HepG2 (cell line): ENCODE data around the gene CPT1B. TPM values are rescaled to one million over a fixed set of nuclear protein-coding genes. Genes with fewer than 3 reads are reported as not detected.
"Not testable (repeated sequence)": the region's sequence is repeated elsewhere in the genome, so short reads cannot be mapped to it uniquely, and the experiment has no call there.

Experiments used
- ATAC-seq: fragments of 200-7000 bp; cut with Tn5 transposase; 3 replicates; pipeline ENCODE4 v1.9.1; 2020; ENCODE audit warnings: mild to moderate bottlenecking, moderate library complexity
- BruUV-seq: library from RNA; stranded (reverse); fragments of 400-500 nt; replicated peaks from 2 replicates; lab custom pipeline; 2021; lab: Mats Ljungman, UMichigan
- CTCF ChIA-PET: fragments of 300-600 bp; formaldehyde crosslinking; extraction: SDS; loops from one replicate; lab custom pipeline; 2021; ENCODE audit warnings: low total read pairs, inconsistent platforms, low intra/inter-chr PET ratio; lab: Yijun Ruan, JAX
- POLR2A ChIA-PET: fragments of 350-600 bp; sonication (Branson Sonifier 250); formaldehyde crosslinking; loops from one replicate; lab custom pipeline; 2020; ENCODE audit warnings: antibody characterized with exemption, inconsistent platforms; lab: Yijun Ruan, JAX
- DNase-seq: peaks from one replicate; pipeline ENCODE4 v3.0.0-alpha.2; 2015; ENCODE audit warnings: low spot score
- FAIRE-seq: peaks from 3 replicates; lab custom pipeline; 2011; peaks lifted over from hg19 to GRCh38; lab: Jason Lieb, UNC
- H2AFZ ChIP-seq: one replicate; pipeline ENCODE4 v1.6.1; 2011; ENCODE audit warnings: low read length, inconsistent platforms
- H3K27ac ChIP-seq: fragments of 300-600 bp; 3 replicates; pipeline ENCODE4 v1.8.0; 2011; ENCODE audit warnings: mixed run types, mild to moderate bottlenecking, mixed read lengths, low read length, inconsistent platforms; ENCODE audit not compliant: insufficient read depth; ENCODE audit errors: extremely low read length
- H3K27me3 ChIP-seq, 2 experiments: fragments of 200-600 bp in 1 of 2; 2 replicates in 1 of 2; 3 replicates in 1 of 2; pipeline versions ENCODE4 v1.6.0 to v1.8.0; 2011; ENCODE audit warnings: low read length in 2 of 2, mild to moderate bottlenecking in 2 of 2, moderate library complexity in 2 of 2, inconsistent platforms in 1 of 2; ENCODE audit not compliant: insufficient read depth in 2 of 2, control insufficient read depth in 1 of 2
- H3K36me3 ChIP-seq, 2 experiments: fragments of 200-600 bp in 1 of 2; replicated peaks in 1 of 2; 2 replicates in 1 of 2; 3 replicates in 1 of 2; pipeline versions ENCODE4 v1.5.1 to v1.8.0; 2011; ENCODE audit warnings: low read length in 2 of 2, inconsistent platforms in 1 of 2; ENCODE audit not compliant: insufficient read depth in 2 of 2, control insufficient read depth in 1 of 2
- H3K4me1 ChIP-seq: 2 replicates; pipeline ENCODE4 v1.5.1; 2012; ENCODE audit warnings: low read length, inconsistent platforms; ENCODE audit not compliant: insufficient read depth
- H3K4me2 ChIP-seq: 2 replicates; pipeline ENCODE4 v1.6.0; 2011; ENCODE audit warnings: low read depth, low read length, inconsistent platforms
- H3K4me3 ChIP-seq, 3 experiments: fragments of 200-600 bp in 1 of 3; sonication (generic), shearing (Covaris generic) in 1 of 3; replicated peaks in 1 of 3; 2 replicates each; pipeline ENCODE4 v1.5.1; 2011 to 2016; ENCODE audit warnings: low read length in 3 of 3, inconsistent platforms in 2 of 3, low read depth in 2 of 3, mild to moderate bottlenecking in 2 of 3, control low read depth in 1 of 3, mixed read lengths in 1 of 3; ENCODE audit not compliant: insufficient read depth in 1 of 3
- H3K79me2 ChIP-seq: one replicate; pipeline ENCODE4 v1.6.1; 2011; ENCODE audit warnings: low read length, inconsistent platforms; ENCODE audit not compliant: insufficient read depth
- H3K9ac ChIP-seq: 2 replicates; pipeline ENCODE4 v1.6.0; 2011; ENCODE audit warnings: mild to moderate bottlenecking, low read depth, low read length, inconsistent platforms; ENCODE audit not compliant: insufficient read depth
- H3K9me3 ChIP-seq: 2 replicates; pipeline ENCODE4 v1.5.1; 2012; ENCODE audit warnings: mild to moderate bottlenecking, low read length
- H4K20me1 ChIP-seq: 2 replicates; pipeline ENCODE4 v1.6.0; 2011; ENCODE audit warnings: inconsistent platforms, mild to moderate bottlenecking, low read length, moderate library complexity; ENCODE audit not compliant: insufficient read depth
- ADNP ChIP-seq: sonication (generic); formaldehyde crosslinking; IDR thresholded peaks from 2 replicates; pipeline ENCODE4 v1.4.0; 2020; ENCODE audit warnings: missing genetic modification reagents
- ARID5B ChIP-seq: IDR thresholded peaks from 2 replicates; pipeline ENCODE4 v1.4.0; 2020; ENCODE audit warnings: mild to moderate bottlenecking, missing genetic modification reagents
- CEBPB ChIP-seq: IDR thresholded peaks from 2 replicates; pipeline ENCODE4 v1.6.1; 2011; ENCODE audit warnings: low read depth, low read length, improper control_type of control experiment, borderline replicate concordance
- EP300 ChIP-seq, 3 experiments: sonication (generic) in 1 of 3; formaldehyde crosslinking in 1 of 3; IDR thresholded peaks; 2 replicates each; pipeline versions ENCODE4 v1.5.1 to v1.6.1; 2011 to 2020; ENCODE audit warnings: low read depth in 2 of 3, low read length in 2 of 3, borderline replicate concordance in 1 of 3, improper control_type of control experiment in 1 of 3, mild to moderate bottlenecking in 1 of 3, missing genetic modification reagents in 1 of 3, moderate library complexity in 1 of 3
- FOSL1 ChIP-seq: sonication (generic); formaldehyde crosslinking; IDR thresholded peaks from 2 replicates; pipeline ENCODE4 v1.9.0; 2021; ENCODE audit warnings: missing genetic modification reagents, borderline replicate concordance
- FOSL2 ChIP-seq: sonication (generic); formaldehyde crosslinking; IDR thresholded peaks from 2 replicates; pipeline ENCODE4 v1.4.0; 2020; ENCODE audit warnings: missing genetic modification reagents
- FOXA3 ChIP-seq: IDR thresholded peaks from 2 replicates; pipeline ENCODE4 v1.6.1; 2016; ENCODE audit warnings: missing genetic modification reagents, missing compliant biosample characterization
- JUNB ChIP-seq: sonication (generic); formaldehyde crosslinking; IDR thresholded peaks from 2 replicates; pipeline ENCODE4 v1.8.0; 2022; ENCODE audit warnings: missing genetic modification reagents, mild to moderate bottlenecking, borderline replicate concordance
- JUND ChIP-seq: sonication (generic); formaldehyde crosslinking; IDR thresholded peaks from 2 replicates; pipeline ENCODE4 v1.8.0; 2022; ENCODE audit warnings: mild to moderate bottlenecking, missing genetic modification reagents
- RXRB ChIP-seq: IDR thresholded peaks from 2 replicates; pipeline ENCODE4 v1.6.1; 2016; ENCODE audit warnings: borderline replicate concordance, missing genetic modification reagents, missing compliant biosample characterization
- TBX2 ChIP-seq: sonication (generic); formaldehyde crosslinking; IDR thresholded peaks from 2 replicates; pipeline ENCODE4 v1.5.0; 2020; ENCODE audit warnings: missing genetic modification reagents, mild to moderate bottlenecking, borderline replicate concordance
- TEAD3 ChIP-seq: optimal IDR thresholded peaks from 2 replicates; pipeline ENCODE3; 2016; ENCODE audit warnings: borderline replicate concordance
- ZGPAT ChIP-seq: IDR thresholded peaks from 2 replicates; pipeline ENCODE4 v1.6.1; 2016; ENCODE audit warnings: mild to moderate bottlenecking
- ZNF362 ChIP-seq: sonication (generic); formaldehyde crosslinking; IDR thresholded peaks from 2 replicates; pipeline ENCODE4 v1.4.0; 2020; ENCODE audit warnings: missing genetic modification reagents, mild to moderate bottlenecking, borderline replicate concordance
- WGBS: methylation state at CpG from one replicate; pipeline ENCODE4 v1.1.6; 2017; ENCODE audit warnings: low lambda C conversion rate; 5-methylcytosine and 5-hydroxymethylcytosine counted together
- in situ Hi-C: cut with HindIII; loops from 2 replicates; pipeline ENCODE4 v1.10.0; 2017; ENCODE audit warnings: low pct_unique_long_range_greater_than_20kb; ENCODE audit not compliant: extremely low pct_ligation_motif_present
- intact Hi-C: fragments of 100-400 bp; cut with micrococcal nuclease; formaldehyde crosslinking; loops from one replicate; pipeline ENCODE4 v1.10.0; 2022; ENCODE audit not compliant: unreplicated experiment
- polyA plus RNA-seq, 8 experiments: library from polyadenylated mRNA; depleted of rRNA in 3 of 8; stranded (reverse) in 7 of 8; unstranded in 1 of 8; fragments of >200 nt; fragmentation: Illumina TruSeq in 4 of 8; extraction: Trizol in 4 of 8; gene quantifications; 2 replicates each; pipeline versions ENCODE4 v1.2.1 to v1.2.3, GENCODE V29; 2011 to 2016; ENCODE audit warnings: low read depth in 4 of 8, missing spikeins in 1 of 8, mixed read lengths in 1 of 8; ENCODE audit not compliant: insufficient read depth in 1 of 8
- total RNA-seq, 5 experiments: library from RNA; depleted of rRNA; stranded (reverse); fragments of >200 nt; fragmentation: Illumina TruSeq; extraction: Trizol; gene quantifications; 2 replicates each; pipeline ENCODE4 v1.2.3, GENCODE V29; 2016; ENCODE audit warnings: low read depth in 1 of 5

CPT1B gene
- total and polyA plus RNA-seq, 2 of the 13 experiments (the other 11 are each of a cell fraction or from before 2014, with no cell fraction given) = 9.2 to 19.5 TPM

GRCh38 chr22:50541667-50542026, 36.6 kb downstream of the CPT1B start:
- H3K27ac ChIP-seq; H3K36me3 ChIP-seq; in situ Hi-C loops; H3K4me3 ChIP-seq; H2AFZ ChIP-seq; H3K9ac ChIP-seq; H3K79me2 ChIP-seq; intact Hi-C loops; BruUV-seq; H4K20me1 ChIP-seq; H3K9me3 ChIP-seq; TF ChIP-seq EP300 (CRISPR knock-in tag; IDR thresholded peaks at IDR 0.05; ENCODE audit: borderline replicate concordance): not testable (repeated sequence)
- Histone ChIP-seq H3K4me1 (peaks cover 38% of the 10 kb centered on the region), H3K27me3 (peaks cover 2 to 20% of the 10 kb centered on the region in 2 experiments), H3K4me2 (peak overlapping the region; percentile 42; the same call in 1 of the 2 replicates)
- ATAC-seq (peak; percentile 34; the same call in 1 of the 3 replicates), FAIRE-seq (peak; percentile 30), DNase-seq (peak; percentile 66)
- ChIA-PET CTCF (interaction anchor here (1.2 kb wide), 1 partner anchor 34 kb away, joined by 3 read pairs; no protein-coding TSS in a partner anchor), POLR2A (interaction anchor here (0.9 to 2.2 kb wide), 4 partner anchors 10 to 27 kb away, joined by 3 to 8 read pairs (median 6); partner anchors contain the start of gene SCO2)
- WGBS = 4% methylated on average over 5 of the region's 5 CpGs
- peak; percentile 44; the same call in 1 of the 2 replicates for TF ChIP-seq ZGPAT (CRISPR knock-in tag)
- peak; percentile 33 for TF ChIP-seq TEAD3 (CRISPR knock-in tag)
- peak; percentile 38; the same call in 1 of the 2 replicates for TF ChIP-seq TBX2
- TF ChIP-seq JUND = peak; percentile 48; the same call in 1 of the 2 replicates
- TF ChIP-seq ZNF362 (CRISPR knock-in tag) = peak; percentile 81; the same call in 1 of the 2 replicates
- peak; percentile 58; the same call in 1 of the 2 replicates for TF ChIP-seq ARID5B
- TF ChIP-seq CEBPB = peak; percentile 82
- TF ChIP-seq JUNB (CRISPR knock-in tag) = peak; percentile 59; the same call in 1 of the 2 replicates
- TF ChIP-seq FOSL2 (CRISPR knock-in tag) = peak; percentile 97
- TF ChIP-seq RXRB = 0 out of 2 replicates have a peak, but pooled peaks have one; percentile 32
- peak; percentile 25; the same call in 1 of the 2 replicates for TF ChIP-seq FOXA3 (CRISPR knock-in tag)
- TF ChIP-seq EP300 (IDR thresholded peaks at IDR 0.05; ENCODE audit: low read depth in 2 of 2, low read length in 2 of 2) = 0 out of 4 replicates have a peak, but pooled peaks of 1 of the 2 experiments have one; percentile 15
- 0 out of 2 replicates have a peak, but pooled peaks have one; percentile 12 for TF ChIP-seq ADNP
- peak; percentile 80 for TF ChIP-seq FOSL1 (CRISPR knock-in tag)
